ENCODE measurements around the gene ANO4.

- TF ChIP-seq ATF2 (IDR thresholded peaks at IDR 0.05; ENCODE audit: low read length) (no peak), CHD1 (IDR thresholded peaks at IDR 0.05; ENCODE audit: low read depth, low read length) (no peak), POLR2AphosphoS5 (IDR thresholded peaks at IDR 0.05; ENCODE audit: low read depth, low read length) (no peak), CTCF (IDR thresholded peaks at IDR 0.05; ENCODE audit: control extremely low read depth in 1 of 3, insufficient read depth in 1 of 3, low read depth in 1 of 3, low read length in 3 of 3) (no peak), TAF1 (IDR thresholded peaks at IDR 0.05; ENCODE audit: low read depth, low read length) (no peak), EZH2 (IDR thresholded peaks at IDR 0.05; ENCODE audit: low read depth, low read length, severe bottlenecking) (no peak), TCF12 (IDR thresholded peaks at IDR 0.05; ENCODE audit: low read depth, low read length) (no peak), EP300 (IDR thresholded peaks at IDR 0.05; ENCODE audit: borderline replicate concordance in 1 of 2, low read depth in 2 of 2, low read length in 2 of 2) (no peak), SRF (IDR thresholded peaks at IDR 0.05; ENCODE audit: low read depth, low read length) (no peak), POLR2A (IDR thresholded peaks at IDR 0.05; ENCODE audit: control extremely low read depth in 1 of 2, low read depth in 2 of 2, low read length in 2 of 2) (no peak)
Measured at GRCh38 chr12:101002696-101003419, 208.3 kb downstream of the ANO4 start.
